ENCODE results near the gene CAPN11.

Gene CAPN11

DNA sequence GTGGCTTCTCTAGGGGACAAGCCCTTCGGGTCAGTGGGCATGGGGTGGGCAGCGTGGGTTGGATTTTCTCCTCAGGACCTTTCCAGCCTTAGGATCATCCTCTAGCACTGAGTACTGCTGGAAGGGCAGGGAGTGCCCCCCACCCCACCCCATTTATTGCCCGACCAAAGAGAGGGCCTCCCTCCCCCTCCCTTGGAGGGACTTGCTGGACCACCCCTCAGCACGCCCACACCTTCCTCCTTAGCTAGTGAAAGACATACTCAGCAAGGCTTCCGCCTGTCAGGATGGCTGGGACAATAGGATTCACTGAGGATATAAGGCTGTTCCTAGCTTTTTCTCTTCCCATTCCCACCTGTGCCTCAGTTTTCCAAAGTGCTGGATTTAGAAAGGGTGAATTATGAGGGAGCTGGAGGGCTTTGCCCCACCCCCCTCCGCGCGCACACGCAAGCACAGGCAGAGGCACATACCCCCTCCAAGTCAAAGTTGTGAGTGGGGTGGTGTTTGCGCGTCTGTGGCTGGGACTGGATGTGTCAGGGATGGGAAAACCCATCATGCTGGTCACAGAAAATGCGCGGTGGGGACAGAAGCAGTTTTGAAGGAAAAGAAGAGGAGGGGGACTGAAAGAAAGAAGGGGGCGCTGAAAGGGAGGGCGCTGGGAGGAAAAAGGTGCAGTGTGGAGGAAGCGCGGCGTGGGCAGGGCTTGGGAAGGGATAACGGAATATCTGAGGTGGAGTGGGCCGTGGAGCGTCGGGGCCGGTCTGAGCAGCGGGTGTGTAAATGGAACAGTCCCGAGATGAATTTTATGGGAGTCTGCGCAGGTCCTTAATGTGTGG lies 64.1 kb downstream of the CAPN11 start (continued):
- TF ChIP-seq, protein P1, sequence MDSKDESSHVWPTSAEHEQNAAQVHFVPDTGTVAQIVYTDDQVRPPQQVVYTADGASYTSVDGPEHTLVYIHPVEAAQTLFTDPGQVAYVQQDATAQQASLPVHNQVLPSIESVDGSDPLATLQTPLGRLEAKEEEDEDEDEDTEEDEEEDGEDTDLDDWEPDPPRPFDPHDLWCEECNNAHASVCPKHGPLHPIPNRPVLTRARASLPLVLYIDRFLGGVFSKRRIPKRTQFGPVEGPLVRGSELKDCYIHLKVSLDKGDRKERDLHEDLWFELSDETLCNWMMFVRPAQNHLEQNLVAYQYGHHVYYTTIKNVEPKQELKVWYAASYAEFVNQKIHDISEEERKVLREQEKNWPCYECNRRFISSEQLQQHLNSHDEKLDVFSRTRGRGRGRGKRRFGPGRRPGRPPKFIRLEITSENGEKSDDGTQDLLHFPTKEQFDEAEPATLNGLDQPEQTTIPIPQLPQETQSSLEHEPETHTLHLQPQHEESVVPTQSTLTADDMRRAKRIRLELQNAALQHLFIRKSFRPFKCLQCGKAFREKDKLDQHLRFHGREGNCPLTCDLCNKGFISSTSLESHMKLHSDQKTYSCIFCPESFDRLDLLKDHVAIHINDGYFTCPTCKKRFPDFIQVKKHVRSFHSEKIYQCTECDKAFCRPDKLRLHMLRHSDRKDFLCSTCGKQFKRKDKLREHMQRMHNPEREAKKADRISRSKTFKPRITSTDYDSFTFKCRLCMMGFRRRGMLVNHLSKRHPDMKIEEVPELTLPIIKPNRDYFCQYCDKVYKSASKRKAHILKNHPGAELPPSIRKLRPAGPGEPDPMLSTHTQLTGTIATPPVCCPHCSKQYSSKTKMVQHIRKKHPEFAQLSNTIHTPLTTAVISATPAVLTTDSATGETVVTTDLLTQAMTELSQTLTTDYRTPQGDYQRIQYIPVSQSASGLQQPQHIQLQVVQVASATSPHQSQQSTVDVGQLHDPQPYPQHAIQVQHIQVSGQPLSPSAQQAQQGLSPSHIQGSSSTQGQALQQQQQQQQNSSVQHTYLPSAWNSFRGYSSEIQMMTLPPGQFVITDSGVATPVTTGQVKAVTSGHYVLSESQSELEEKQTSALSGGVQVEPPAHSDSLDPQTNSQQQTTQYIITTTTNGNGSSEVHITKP (tag by site-specific recombination; IDR thresholded peaks at IDR 0.05): peak; percentile 98
- TF ChIP-seq GLI4 (tag by site-specific recombination; IDR thresholded peaks at IDR 0.05) (no peak), IKZF3 (tag by site-specific recombination; IDR thresholded peaks at IDR 0.05) (peak; percentile 52), ZBTB21 (tag by site-specific recombination; IDR thresholded peaks at IDR 0.05) (peak; percentile 29; the same call in 1 of the 2 replicates), KLF1 (tag by site-specific recombination; IDR thresholded peaks at IDR 0.05) (peak; percentile 32; the same call in 1 of the 2 replicates), TCF7L2 (IDR thresholded peaks at IDR 0.05; ENCODE audit: borderline replicate concordance, low read depth, low read length) (no peak), FEZF1 (tag by site-specific recombination; IDR thresholded peaks at IDR 0.05) (no peak), ZNF248 (tag by site-specific recombination; IDR thresholded peaks at IDR 0.05) (no peak), ZNF10 (tag by site-specific recombination; IDR thresholded peaks at IDR 0.05) (no peak), HOXC10 (CRISPR knock-in tag; IDR thresholded peaks at IDR 0.05) (0 out of 2 replicates have a peak, but pooled peaks have one; percentile 85), ZNF292 (tag by site-specific recombination; IDR thresholded peaks at IDR 0.05; ENCODE audit: borderline replicate concordance, low read depth) (no peak), KLF9 (tag by site-specific recombination; IDR thresholded peaks at IDR 0.05; ENCODE audit: low read depth) (no peak), ZNF560 (tag by site-specific recombination; IDR thresholded peaks at IDR 0.05; ENCODE audit: borderline replicate concordance) (no peak), ZNF221 (tag by site-specific recombination; IDR thresholded peaks at IDR 0.05; ENCODE audit: borderline replicate concordance) (no peak), ZBTB20 (tag by site-specific recombination; IDR thresholded peaks at IDR 0.05) (no peak; the same call in 1 of the 2 replicates), ZNF169 (tag by site-specific recombination; IDR thresholded peaks at IDR 0.05) (no peak), MEIS1 (CRISPR knock-in tag; IDR thresholded peaks at IDR 0.05; ENCODE audit: borderline replicate concordance) (no peak), ZNF600 (tag by site-specific recombination; IDR thresholded peaks at IDR 0.05) (peak; percentile 87), ZNF423 (tag by site-specific recombination; IDR thresholded peaks at IDR 0.05) (no peak), ZBTB1 (tag by site-specific recombination; IDR thresholded peaks at IDR 0.05) (no peak), ZNF843 (tag by site-specific recombination; IDR thresholded peaks at IDR 0.05) (no peak)
- TF ChIP-seq, protein P2, sequence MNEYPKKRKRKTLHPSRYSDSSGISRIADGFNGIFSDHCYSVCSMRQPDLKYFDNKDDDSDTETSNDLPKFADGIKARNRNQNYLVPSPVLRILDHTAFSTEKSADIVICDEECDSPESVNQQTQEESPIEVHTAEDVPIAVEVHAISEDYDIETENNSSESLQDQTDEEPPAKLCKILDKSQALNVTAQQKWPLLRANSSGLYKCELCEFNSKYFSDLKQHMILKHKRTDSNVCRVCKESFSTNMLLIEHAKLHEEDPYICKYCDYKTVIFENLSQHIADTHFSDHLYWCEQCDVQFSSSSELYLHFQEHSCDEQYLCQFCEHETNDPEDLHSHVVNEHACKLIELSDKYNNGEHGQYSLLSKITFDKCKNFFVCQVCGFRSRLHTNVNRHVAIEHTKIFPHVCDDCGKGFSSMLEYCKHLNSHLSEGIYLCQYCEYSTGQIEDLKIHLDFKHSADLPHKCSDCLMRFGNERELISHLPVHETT (tag by site-specific recombination; IDR thresholded peaks at IDR 0.05): no peak
- TF ChIP-seq, protein P3, sequence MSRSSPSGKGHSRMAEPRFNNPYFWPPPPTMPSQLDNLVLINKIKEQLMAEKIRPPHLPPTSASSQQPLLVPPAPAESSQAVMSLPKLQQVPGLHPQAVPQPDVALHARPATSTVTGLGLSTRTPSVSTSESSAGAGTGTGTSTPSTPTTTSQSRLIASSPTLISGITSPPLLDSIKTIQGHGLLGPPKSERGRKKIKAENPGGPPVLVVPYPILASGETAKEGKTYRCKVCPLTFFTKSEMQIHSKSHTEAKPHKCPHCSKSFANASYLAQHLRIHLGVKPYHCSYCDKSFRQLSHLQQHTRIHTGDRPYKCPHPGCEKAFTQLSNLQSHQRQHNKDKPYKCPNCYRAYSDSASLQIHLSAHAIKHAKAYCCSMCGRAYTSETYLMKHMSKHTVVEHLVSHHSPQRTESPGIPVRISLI (tag by site-specific recombination; IDR thresholded peaks at IDR 0.05): no peak
- TF ChIP-seq, protein P4, sequence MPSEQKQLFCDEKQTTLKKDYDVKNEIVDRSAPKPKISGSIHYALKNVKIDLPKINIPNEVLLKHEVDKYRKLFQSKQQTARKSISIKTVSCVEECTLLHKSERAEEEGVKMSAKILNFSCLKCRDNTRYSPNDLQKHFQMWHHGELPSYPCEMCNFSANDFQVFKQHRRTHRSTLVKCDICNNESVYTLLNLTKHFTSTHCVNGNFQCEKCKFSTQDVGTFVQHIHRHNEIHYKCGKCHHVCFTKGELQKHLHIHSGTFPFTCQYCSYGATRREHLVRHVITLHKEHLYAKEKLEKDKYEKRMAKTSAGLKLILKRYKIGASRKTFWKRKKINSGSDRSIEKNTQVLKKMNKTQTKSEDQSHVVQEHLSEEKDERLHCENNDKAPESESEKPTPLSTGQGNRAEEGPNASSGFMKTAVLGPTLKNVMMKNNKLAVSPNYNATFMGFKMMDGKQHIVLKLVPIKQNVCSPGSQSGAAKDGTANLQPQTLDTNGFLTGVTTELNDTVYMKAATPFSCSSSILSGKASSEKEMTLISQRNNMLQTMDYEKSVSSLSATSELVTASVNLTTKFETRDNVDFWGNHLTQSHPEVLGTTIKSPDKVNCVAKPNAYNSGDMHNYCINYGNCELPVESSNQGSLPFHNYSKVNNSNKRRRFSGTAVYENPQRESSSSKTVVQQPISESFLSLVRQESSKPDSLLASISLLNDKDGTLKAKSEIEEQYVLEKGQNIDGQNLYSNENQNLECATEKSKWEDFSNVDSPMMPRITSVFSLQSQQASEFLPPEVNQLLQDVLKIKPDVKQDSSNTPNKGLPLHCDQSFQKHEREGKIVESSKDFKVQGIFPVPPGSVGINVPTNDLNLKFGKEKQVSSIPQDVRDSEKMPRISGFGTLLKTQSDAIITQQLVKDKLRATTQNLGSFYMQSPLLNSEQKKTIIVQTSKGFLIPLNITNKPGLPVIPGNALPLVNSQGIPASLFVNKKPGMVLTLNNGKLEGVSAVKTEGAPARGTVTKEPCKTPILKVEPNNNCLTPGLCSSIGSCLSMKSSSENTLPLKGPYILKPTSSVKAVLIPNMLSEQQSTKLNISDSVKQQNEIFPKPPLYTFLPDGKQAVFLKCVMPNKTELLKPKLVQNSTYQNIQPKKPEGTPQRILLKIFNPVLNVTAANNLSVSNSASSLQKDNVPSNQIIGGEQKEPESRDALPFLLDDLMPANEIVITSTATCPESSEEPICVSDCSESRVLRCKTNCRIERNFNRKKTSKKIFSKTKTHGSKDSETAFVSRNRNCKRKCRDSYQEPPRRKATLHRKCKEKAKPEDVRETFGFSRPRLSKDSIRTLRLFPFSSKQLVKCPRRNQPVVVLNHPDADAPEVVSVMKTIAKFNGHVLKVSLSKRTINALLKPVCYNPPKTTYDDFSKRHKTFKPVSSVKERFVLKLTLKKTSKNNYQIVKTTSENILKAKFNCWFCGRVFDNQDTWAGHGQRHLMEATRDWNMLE (tag by site-specific recombination; conservative IDR thresholded peaks at IDR 0.05; ENCODE audit: low read depth): no peak
- TF ChIP-seq, protein P5, sequence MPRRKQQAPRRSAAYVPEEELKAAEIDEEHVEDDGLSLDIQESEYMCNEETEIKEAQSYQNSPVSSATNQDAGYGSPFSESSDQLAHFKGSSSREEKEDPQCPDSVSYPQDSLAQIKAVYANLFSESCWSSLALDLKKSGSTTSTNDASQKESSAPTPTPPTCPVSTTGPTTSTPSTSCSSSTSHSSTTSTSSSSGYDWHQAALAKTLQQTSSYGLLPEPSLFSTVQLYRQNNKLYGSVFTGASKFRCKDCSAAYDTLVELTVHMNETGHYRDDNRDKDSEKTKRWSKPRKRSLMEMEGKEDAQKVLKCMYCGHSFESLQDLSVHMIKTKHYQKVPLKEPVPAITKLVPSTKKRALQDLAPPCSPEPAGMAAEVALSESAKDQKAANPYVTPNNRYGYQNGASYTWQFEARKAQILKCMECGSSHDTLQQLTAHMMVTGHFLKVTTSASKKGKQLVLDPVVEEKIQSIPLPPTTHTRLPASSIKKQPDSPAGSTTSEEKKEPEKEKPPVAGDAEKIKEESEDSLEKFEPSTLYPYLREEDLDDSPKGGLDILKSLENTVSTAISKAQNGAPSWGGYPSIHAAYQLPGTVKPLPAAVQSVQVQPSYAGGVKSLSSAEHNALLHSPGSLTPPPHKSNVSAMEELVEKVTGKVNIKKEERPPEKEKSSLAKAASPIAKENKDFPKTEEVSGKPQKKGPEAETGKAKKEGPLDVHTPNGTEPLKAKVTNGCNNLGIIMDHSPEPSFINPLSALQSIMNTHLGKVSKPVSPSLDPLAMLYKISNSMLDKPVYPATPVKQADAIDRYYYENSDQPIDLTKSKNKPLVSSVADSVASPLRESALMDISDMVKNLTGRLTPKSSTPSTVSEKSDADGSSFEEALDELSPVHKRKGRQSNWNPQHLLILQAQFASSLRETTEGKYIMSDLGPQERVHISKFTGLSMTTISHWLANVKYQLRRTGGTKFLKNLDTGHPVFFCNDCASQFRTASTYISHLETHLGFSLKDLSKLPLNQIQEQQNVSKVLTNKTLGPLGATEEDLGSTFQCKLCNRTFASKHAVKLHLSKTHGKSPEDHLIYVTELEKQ (tag by site-specific recombination; IDR thresholded peaks at IDR 0.05; ENCODE audit: borderline replicate concordance): no peak

All from HEK293 (cell line).